M059J (cell line): ENCODE results near the gene ZSCAN25. TPM values are rescaled to one million over a fixed set of nuclear protein-coding genes. Genes with fewer than 3 reads are reported as not detected.

ENCODE experiments used
- total RNA-seq: library from RNA; depleted of rRNA; stranded (reverse); fragments of >200 nt; shearing (Covaris generic); gene quantifications from 2 replicates; pipeline ENCODE4 v1.2.3, GENCODE V29; 2014; rRNA removed

The ZSCAN25 gene
- total RNA-seq, 1 experiment from 2014 or later: 12.3 TPM

Other genes starting within 250 kb of the ZSCAN25 start
- 566 and 713 TPM in 2 replicates for gene ARPC1B, start 242.2 kb upstream of the ZSCAN25 start, total RNA-seq
- gene PDAP1, start 208.3 kb upstream of the ZSCAN25 start, total RNA-seq: 144 and 165 TPM in 2 replicates
- 144 and 169 TPM in 2 replicates for gene BUD31, start 208.0 kb upstream of the ZSCAN25 start, total RNA-seq
- 5.0 and 5.1 TPM in 2 replicates for gene PTCD1, start 178.1 kb upstream of the ZSCAN25 start, total RNA-seq
- 23.2 and 34.9 TPM in 2 replicates for gene CPSF4, start 178.0 kb upstream of the ZSCAN25 start, total RNA-seq
- gene ATP5MF, start 150.8 kb upstream of the ZSCAN25 start, total RNA-seq: 2,015 and 4,702 TPM in 2 replicates
- 5.6 and 7.6 TPM in 2 replicates for gene ZNF789, start 144.1 kb upstream of the ZSCAN25 start, total RNA-seq
- 24.0 and 32.0 TPM in 2 replicates for gene ZNF394, start 116.7 kb upstream of the ZSCAN25 start, total RNA-seq
- gene ZKSCAN5, start 112.3 kb upstream of the ZSCAN25 start, total RNA-seq: 12.8 and 19.9 TPM in 2 replicates
- 8.6 and 13.3 TPM in 2 replicates for gene FAM200A, start 64.8 kb upstream of the ZSCAN25 start, total RNA-seq
- gene ZNF655, start 58.3 kb upstream of the ZSCAN25 start, total RNA-seq: 54.1 and 55.2 TPM in 2 replicates
- 0.20 and 0.62 TPM in 2 replicates for gene TMEM225B, start 18.7 kb upstream of the ZSCAN25 start, total RNA-seq
- 0.05 and 0.15 TPM in 2 replicates for gene CYP3A5, start 63.0 kb downstream of the ZSCAN25 start, total RNA-seq
- not detected in 2 replicates for gene CYP3A7, start 118.2 kb downstream of the ZSCAN25 start, total RNA-seq
- gene CYP3A4, start 167.2 kb downstream of the ZSCAN25 start, total RNA-seq: 0.05 TPM in 1 of 2 replicates, not detected in the other
- gene CYP3A43, start 211.1 kb downstream of the ZSCAN25 start, total RNA-seq: not detected in 2 replicates